ENCODE measurements around the gene NR6A1.

Gene NR6A1

GRCh38 chr9:124635285-124635684, 135.8 kb downstream of the NR6A1 start:
- no peak overlapping the region for H3K4me3 ChIP-seq
- peaks cover 0 to 6% (median 0%) of the 10 kb centered on the region in 4 donors for H3K4me1 ChIP-seq
- intact Hi-C loops (cut with DNase I; ENCODE audit: low total_unique reads): no loop called here
- DNase-seq: no peak
- H3K9me3 ChIP-seq: no peaks in the 10 kb centered on the region
- no peaks in the 10 kb centered on the region for H3K36me3 ChIP-seq
- no peak for TF ChIP-seq CTCF (IDR thresholded peaks at IDR 0.05)
- no peak overlapping the region for H3K27ac ChIP-seq
- no peaks in the 10 kb centered on the region for H3K27me3 ChIP-seq

- intact Hi-C loops (cut with DNase I; ENCODE audit: low total_unique reads): no loop called here
- no peak for DNase-seq
- Histone ChIP-seq H3K27me3 (no peaks in the 10 kb centered on the region), H3K9me3 (no peaks in the 10 kb centered on the region), H3K4me1 (peaks cover 0 to 6% (median 0%) of the 10 kb centered on the region in 4 donors), H3K4me3 (no peak overlapping the region), H3K27ac (no peak overlapping the region), H3K36me3 (no peaks in the 10 kb centered on the region)
- TF ChIP-seq CTCF (IDR thresholded peaks at IDR 0.05): no peak
Measured at GRCh38 chr9:124632077-124632621, 139.0 kb downstream of the NR6A1 start.

DNA sequence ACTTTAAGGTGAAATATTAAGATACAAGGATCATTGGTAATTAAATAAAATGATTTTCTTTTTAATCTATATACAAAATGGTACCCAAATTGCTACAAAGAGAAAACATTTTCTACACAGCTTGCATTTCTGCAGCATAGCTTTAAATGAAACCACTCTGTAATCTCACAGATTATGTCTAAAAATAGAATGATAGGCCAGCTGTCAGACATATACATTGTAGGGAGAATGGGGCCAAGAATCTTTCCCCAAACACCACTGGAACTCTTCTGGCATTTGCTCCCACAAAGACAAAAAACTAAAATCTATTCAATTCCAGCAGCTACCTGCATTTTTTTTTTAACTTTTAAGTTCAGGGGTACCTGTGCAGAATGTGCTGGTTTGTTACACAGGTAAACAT, 139.8 kb downstream of the NR6A1 start:
- Histone ChIP-seq H3K4me3 (no peak overlapping the region), H3K27me3 (no peaks in the 10 kb centered on the region), H3K27ac (no peak overlapping the region), H3K36me3 (no peaks in the 10 kb centered on the region), H3K4me1 (peaks cover 0 to 6% (median 0%) of the 10 kb centered on the region in 4 donors), H3K9me3 (no peaks in the 10 kb centered on the region)
- no peak for TF ChIP-seq CTCF (IDR thresholded peaks at IDR 0.05)
- intact Hi-C loops (cut with DNase I; ENCODE audit: low total_unique reads): no loop called here
- DNase-seq: no peak

DNA sequence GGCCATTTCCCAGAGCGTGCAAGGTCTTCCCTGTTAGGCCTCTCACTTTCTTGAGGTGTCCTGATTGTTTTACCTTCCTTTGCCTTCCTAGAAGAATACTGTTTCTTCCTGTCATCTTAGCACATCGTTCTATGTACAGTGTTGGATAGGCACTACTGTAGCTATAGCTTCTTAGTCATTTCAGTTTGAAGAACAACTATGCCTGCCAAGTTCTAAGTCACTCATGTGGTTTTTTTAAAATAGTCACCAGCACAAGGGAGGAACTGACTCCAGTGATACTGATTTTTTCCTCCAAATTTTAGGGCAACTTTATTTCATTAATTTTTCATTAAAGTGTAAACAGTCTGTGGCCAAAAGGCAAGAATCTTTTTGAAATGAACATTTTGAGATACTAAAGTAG, 141.5 kb downstream of the NR6A1 start:
- no peak overlapping the region for H3K4me3 ChIP-seq
- DNase-seq: no peak
- TF ChIP-seq CTCF (IDR thresholded peaks at IDR 0.05): no peak
- H3K9me3 ChIP-seq: no peaks in the 10 kb centered on the region
- no peaks in the 10 kb centered on the region for H3K36me3 ChIP-seq
- intact Hi-C loops (cut with DNase I; ENCODE audit: low total_unique reads): no loop called here
- peaks cover 0 to 6% (median 0%) of the 10 kb centered on the region in 4 donors for H3K4me1 ChIP-seq
- H3K27me3 ChIP-seq: no peaks in the 10 kb centered on the region
- no peak overlapping the region for H3K27ac ChIP-seq

- Histone ChIP-seq H3K27ac (no peak overlapping the region), H3K4me3 (no peak overlapping the region)
Measured at GRCh38 chr9:124628741-124629140, 142.4 kb downstream of the NR6A1 start.

More at GRCh38 chr9:124628741-124629140, 142.4 kb downstream of the NR6A1 start:
- Histone ChIP-seq H3K9me3 (no peaks in the 10 kb centered on the region), H3K36me3 (no peaks in the 10 kb centered on the region), H3K4me1 (peaks cover 0 to 6% (median 0%) of the 10 kb centered on the region in 4 donors), H3K27me3 (no peaks in the 10 kb centered on the region)
- DNase-seq: no peak
- intact Hi-C loops (cut with DNase I; ENCODE audit: low total_unique reads): no loop called here
- no peak for TF ChIP-seq CTCF (IDR thresholded peaks at IDR 0.05)

All from tibial artery (tissue), 4 donors.